Fibroblast of pulmonary artery (primary cell): Measurements from ENCODE around the gene IRF2BP1.

Experiments used
- DNase-seq: peaks from one replicate; pipeline ENCODE4 v3.0.0-alpha.2; 2010; ENCODE audit warnings: low read depth
- H3K4me3 ChIP-seq: replicated peaks from 2 replicates; pipeline ENCODE4 v1.5.1; 2011; ENCODE audit warnings: low read depth, mild to moderate bottlenecking, control low read depth, low read length, moderate library complexity
- TF ChIP-seq, protein P1 (sequence below): IDR thresholded peaks from 2 replicates; pipeline ENCODE4 v1.5.1; 2011; ENCODE audit warnings: mild to moderate bottlenecking, control low read depth, low read length, inconsistent platforms; ENCODE audit errors: missing control alignments

IRF2BP1 gene

DNA sequence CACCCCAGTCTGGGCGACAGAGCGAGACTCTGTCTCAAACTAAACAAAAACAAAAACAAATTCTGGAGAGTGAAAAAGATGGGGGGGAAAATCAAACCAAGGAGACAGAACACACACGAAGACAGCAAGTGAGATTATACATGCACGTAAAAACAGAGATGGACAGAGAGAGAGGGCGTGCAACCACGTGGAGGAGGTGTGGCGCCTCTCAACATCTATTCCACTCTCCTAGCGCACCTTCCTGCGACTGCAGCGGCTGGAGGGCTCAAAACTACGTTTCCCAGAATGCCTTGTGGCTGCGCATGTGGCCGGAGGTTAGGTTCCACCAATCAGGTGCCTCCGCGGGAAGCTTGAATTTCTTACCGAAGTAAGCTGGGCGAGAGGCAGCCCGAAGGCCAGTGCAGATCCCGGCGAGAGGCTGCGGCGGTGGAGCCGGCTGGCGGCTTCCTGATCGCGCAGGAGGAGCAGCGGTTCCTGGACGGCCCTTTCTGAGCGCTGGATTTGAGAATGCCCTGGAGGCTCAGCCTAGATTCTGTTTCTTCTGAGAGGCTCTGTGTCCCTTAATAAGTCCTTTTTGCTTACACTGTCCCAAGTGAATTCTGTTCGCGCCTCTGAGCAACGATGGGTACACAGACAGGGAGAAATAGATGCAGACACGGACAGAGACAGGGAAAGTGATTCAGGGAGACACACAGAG, 41.8 kb upstream of the IRF2BP1 start:
- TF ChIP-seq, protein P1, sequence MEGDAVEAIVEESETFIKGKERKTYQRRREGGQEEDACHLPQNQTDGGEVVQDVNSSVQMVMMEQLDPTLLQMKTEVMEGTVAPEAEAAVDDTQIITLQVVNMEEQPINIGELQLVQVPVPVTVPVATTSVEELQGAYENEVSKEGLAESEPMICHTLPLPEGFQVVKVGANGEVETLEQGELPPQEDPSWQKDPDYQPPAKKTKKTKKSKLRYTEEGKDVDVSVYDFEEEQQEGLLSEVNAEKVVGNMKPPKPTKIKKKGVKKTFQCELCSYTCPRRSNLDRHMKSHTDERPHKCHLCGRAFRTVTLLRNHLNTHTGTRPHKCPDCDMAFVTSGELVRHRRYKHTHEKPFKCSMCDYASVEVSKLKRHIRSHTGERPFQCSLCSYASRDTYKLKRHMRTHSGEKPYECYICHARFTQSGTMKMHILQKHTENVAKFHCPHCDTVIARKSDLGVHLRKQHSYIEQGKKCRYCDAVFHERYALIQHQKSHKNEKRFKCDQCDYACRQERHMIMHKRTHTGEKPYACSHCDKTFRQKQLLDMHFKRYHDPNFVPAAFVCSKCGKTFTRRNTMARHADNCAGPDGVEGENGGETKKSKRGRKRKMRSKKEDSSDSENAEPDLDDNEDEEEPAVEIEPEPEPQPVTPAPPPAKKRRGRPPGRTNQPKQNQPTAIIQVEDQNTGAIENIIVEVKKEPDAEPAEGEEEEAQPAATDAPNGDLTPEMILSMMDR: no peak
- DNase-seq: peak; percentile 88
- peak overlapping the region; percentile 3 for H3K4me3 ChIP-seq

DNA sequence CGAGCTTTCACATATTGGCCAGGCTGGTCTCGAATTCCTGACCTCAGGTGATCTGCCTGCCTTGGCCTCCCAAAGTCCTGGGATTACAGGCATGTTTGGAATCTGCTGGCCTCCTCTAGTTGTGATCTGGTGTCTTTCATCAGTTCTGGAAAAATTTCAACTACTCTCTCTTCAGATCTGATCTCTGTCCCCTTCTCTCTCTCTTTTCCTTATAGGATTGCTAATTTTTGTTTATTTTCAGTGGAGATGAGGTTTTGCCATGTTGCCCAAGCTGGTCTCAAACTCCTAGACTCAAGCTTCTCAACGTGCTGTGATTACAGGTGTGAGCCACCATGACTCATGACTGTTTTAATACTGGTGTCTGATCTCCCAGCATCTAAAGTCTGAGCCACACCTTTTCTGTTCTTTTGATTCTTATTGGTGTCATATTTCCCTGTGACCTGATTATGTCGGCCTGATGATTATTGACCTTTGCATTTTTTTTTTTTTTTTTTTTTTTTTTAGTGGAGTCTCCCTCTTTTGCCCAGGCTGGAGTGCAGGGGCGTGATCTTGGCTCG, 39.0 kb upstream of the IRF2BP1 start:
- no peak overlapping the region for H3K4me3 ChIP-seq
- no peak for DNase-seq
- TF ChIP-seq, protein P1: no peak

DNA sequence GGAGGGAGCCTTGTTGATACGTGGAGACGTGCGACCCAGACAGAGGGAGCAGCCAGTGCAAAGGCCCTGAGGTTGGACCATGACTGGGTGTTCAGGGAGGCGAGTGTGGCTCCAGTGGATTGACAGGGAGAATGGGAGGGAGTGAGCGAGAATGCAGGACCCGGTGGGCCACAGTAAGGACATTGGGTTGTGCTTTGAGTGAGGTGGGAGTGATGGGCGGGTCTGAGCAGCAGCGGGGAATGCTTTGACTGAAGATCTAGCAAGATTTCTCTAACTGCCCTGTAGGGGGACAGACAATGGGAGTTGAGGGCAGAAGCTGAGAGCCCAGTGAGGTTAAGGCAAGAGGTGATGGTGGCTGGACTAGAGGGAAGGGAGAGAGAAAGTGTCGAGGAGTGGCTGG, 36.3 kb upstream of the IRF2BP1 start:
- DNase-seq: peak; percentile 20
- H3K4me3 ChIP-seq: no peak overlapping the region
- TF ChIP-seq, protein P1: peak; percentile 27

DNA sequence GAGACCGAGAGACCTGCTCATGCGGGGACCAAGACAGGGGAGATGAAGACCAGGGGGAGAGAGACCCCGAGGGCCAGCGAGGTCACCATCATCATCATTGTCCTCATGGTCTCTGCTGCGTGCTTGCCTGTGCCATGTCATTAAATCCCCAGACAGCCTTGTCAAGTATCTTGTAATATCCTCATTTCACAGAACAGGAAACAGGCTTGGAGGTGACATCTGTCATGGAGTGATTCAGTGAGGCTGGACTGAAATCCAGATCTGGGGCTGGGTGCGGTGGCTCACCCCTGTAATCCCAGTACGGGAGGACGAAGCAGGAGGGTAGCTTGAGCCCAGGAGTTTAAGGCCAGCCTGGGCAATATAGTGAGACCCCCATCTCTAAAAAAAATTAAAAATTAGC, 34.5 kb upstream of the IRF2BP1 start:
- no peak overlapping the region for H3K4me3 ChIP-seq
- TF ChIP-seq, protein P1: no peak
- no peak for DNase-seq

DNA sequence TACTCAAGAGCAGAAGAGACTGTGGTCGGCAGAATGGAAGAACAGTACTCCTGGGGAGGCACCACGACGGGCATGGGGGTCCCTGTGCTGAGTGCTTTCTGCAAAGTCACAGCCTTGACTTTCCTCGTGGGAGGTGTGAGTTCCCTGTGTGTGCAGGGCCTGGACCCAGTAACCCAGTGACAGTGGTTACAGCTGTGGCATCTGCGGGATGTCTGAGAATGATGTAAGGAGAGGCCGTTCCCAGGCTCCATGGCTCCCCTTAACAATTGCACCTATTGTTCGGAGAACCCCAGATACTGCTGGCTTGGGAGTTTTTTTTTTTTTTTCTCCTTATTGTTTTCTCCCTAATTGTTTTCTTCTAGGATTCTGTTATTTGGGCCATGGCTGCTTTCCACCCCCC, 33.7 kb upstream of the IRF2BP1 start:
- TF ChIP-seq, protein P1: no peak
- H3K4me3 ChIP-seq: no peak overlapping the region
- no peak for DNase-seq

DNA sequence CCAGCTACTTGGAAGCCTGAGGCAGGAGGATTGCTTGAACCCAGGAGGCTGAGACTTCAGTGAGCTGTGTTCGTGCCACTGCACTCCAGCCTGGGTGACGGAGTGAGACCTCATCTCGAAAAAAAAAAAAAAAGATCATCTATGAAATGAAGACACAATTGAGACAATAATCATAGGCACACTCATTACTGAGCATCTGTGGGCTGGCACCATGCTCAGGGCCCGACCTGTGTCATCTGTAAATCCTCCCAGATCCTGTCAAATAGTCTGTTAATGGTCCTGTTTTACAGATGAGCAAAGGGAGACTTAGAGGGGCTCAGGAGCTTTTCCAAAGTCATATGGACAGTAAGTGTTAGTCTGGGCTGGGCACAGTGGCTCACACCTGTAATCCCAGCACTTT, 32.8 kb upstream of the IRF2BP1 start:
- H3K4me3 ChIP-seq: no peak overlapping the region
- TF ChIP-seq, protein P1: no peak
- no peak for DNase-seq

DNA sequence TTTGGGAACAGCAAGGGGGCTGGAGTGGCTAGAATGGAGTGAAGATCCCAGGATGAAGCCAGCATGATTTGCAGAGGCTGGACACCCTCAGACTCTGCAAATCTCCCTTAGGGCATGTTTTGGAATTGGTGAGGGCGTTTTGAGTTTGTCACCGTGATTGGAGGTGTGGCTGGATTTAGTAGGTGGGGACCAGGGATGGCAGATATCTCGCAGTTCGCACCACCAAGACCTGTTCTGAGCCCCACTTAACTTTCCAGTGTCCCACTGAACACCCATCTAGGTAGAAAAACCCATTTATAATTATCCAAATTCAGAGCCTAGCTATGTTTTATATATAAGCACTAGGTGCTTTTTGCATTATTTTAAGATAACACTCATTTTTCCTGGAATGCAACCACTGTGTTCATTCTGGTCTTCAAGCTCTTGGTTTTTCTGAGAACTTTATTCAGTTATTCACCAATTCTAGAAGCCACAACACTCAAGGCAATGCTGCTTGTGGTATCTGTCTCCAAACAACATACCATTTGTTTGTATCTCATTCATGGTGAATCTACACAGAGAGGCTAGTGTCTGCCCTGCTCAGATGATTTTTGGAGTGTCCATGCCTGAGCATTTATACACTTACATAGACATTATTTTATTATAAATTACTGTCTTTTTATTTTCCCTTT, 31.6 kb upstream of the IRF2BP1 start:
- DNase-seq: no peak
- H3K4me3 ChIP-seq: no peak overlapping the region
- TF ChIP-seq, protein P1: no peak
